ENCODE data around the gene TMEM184A.

TMEM184A gene

GRCh38 chr7:1555813-1556543, at the start of gene TMEM184A:
TMEM184A (minus strand) TSS chr7:1556205; CDS start chr7:1555484, 721 bp downstream.
- DNase-seq = no peak

GRCh38 chr7:1604383-1604782, 48.4 kb upstream of the TMEM184A start:
- no peak for DNase-seq

DNA sequence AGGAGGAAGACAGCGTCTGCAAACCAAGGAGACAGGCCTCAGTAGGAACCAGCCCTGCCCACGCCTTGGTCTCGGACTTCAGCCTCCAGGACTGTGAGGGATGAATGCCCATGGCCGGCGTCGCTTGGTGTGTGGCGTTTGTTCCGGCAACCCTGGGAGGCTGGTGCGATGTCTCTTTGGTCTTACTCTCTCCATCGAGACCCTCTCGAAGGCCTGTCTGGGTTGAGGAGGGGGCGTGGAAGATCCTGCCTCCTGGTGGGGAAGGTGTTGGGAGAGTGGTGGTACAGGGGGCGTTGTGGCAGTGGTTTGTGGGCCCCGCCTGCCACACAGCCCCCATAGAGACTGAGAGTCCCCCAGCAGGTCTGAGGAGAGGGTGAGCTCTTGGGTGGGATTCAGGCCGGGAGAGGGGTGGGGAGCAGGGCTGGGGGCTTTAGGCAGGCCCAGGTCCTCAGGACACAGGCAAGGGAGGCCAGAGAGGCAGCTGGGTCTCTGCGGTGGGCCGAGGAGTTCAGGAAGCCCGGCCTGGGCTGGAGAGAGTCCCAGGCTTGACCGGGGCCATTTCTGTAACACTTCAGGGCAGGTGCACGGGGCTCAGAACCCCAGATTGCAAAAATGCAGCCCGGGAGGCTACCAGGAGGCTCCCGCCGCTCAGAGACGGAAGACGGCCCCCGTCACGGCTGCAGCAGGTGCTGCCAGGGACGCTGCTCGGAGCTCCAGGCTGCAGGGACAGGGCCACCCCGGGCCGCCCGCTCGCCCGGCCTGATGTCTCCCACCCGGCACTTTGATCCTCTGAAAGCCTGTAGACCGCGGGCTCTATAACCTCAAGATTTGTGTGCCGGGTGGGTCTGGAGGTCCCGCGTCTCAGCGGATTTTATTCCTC, 47.6 kb upstream of the TMEM184A start:
- no peak for DNase-seq

GRCh38 chr7:1602386-1602785, 46.4 kb upstream of the TMEM184A start:
- DNase-seq = no peak

- DNase-seq = no peak
Measured at GRCh38 chr7:1601956-1602355, 46.0 kb upstream of the TMEM184A start.

DNA sequence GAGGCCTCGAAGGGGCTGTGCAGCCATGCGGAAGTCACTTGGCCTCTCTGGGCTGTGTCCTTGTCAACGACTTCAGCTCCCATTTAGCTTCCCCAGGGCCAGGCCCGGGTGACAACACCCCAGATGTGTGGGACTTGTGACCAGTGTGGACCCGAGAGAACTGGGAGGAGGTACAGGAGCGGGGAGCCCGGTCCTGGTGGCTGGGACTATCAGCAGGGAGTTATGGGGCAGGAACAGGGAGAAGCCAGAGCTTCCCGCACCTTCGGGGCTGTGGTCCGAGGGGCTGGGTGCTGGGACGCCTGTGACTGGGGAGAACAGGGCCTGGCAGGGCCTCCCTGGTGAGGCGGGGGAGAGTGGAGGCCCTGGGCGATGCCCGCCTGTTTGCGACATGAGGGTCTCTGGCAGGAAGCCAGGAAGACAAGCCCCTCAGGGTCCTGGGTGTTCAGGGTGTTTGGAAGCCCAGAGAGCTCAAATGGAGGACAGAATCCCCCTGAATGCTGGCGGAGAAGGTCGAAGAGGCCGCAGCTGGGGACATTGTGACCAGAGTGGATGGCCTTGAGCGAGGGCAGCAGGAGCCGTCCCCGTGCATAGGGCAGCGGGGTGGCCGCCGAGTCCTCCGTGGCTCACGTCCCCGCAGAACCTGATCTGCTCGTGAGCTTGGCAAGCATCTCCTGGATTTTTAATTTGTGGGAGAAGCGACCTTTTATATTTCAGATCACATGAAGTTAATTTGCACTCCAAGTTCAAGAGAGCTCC, 43.8 kb upstream of the TMEM184A start:
- no peak for DNase-seq

DNA sequence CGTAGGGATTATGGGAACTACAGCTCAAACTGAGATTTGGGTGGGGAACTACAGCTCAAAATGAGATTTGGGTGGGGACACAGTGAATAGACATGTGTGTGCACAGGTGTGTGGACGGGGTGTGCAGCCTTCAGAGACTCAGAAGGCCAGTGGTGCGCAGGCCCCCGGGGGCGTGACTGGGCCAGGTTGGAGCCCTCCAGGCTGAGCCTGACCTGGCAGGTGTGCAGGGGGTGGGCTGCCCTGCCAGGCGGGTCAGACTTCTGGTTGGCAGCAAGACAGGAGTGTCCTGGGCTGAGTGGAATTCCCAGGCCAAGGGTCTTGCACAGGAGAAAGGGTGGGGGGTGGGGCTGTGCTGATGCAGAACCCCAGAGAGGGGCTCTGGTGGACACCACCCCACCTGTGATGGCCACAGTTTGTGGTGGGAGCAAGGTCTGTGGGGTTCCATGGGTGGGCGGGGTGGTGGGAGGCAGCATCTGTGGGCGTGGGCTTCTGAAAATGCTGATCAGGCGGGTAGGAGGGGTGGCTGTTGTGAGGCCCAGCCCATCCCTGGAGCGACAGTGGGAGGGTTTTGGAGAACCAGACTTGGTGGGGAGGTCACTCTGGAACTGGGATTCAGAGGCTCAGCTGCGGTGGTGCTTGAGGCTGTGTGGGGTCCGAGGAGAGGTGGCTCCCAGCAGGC, 43.1 kb upstream of the TMEM184A start:
- no peak for DNase-seq

DNA sequence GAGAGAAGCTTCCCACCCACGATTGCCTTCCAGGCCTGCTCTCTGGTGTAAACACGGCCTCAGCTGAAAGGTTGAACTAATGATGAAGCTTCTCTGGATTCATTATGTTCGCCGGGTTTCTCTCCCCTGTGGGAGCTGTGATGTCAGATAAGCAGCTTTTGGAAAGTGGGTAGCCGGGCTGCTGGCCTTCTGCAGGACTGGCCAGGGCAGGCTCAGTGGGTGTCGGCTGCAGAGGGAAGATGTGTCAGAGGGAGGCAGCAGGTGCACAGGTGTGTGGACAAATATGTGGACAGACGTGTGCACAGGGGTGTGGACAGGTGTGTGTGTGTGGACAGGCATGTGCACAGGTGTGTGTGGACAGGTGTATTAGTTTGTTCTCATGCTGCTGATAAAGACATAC, 42.3 kb upstream of the TMEM184A start:
- DNase-seq = no peak

GRCh38 chr7:1597791-1598190, 41.8 kb upstream of the TMEM184A start:
- no peak for DNase-seq

GRCh38 chr7:1597066-1597760, 41.2 kb upstream of the TMEM184A start:
- no peak for DNase-seq

DNA sequence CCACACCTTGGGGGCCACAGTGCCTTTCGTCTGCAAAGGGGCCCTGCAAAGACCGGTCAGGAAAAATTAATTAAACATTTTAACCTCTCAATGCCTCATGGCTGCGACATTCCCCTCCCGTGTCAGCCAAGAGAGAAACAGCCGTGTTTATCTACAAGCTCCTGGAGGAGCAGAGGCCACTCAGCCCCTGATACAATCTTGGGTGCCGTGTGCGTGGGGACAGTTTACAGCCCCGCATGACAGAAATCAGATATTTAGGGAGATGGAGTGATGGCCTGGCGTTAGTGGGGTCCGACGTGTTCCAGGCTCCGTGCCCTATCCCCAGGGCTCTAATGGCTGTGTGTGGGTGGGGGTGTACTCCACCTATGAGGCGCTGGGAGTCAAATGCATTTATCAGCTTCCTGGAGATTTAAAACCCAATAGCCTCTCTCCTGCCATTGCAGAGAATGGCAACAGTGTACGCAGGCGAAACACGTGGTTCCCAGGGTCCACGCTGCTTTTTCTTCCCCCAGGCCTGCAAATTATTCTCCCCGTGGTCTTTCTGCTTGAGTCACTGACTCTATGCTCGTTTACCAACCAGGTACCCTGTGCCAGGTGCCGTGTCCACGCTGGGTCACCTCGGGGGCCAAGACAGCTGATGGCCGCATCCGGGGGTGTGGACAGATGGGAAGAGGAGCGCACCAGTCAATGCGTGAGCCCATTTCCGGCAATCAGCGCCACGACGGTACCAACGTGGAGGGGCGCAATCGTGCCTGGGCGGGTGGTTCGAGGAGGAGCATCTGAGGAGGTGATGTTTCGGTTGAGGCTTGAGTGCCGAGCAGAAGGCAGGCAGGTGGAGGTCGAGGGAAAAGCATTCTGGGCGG, 40.4 kb upstream of the TMEM184A start:
- no peak for DNase-seq

DNA sequence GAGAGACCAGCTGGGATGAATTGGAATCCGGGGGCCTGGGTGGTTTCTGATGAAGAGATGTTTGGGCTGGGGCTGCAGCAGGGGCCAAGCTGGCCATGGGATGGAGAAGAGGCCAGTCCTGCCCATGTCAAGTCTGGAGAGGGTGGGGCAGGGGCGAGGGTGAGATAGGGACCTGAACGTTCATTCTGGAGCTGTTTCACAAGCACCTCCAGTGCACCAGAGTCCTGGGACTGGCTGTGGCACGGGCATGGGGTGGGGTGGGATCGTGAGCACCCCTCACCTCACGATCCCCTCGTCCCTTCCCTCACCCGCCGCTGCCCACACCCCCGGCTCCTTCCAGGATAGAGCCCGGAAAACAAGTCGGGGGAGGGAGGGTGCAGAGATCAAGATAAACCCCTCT, 39.6 kb upstream of the TMEM184A start:
- no peak for DNase-seq

- no peak for DNase-seq
Measured at GRCh38 chr7:1595027-1595426, 39.0 kb upstream of the TMEM184A start.

DNA sequence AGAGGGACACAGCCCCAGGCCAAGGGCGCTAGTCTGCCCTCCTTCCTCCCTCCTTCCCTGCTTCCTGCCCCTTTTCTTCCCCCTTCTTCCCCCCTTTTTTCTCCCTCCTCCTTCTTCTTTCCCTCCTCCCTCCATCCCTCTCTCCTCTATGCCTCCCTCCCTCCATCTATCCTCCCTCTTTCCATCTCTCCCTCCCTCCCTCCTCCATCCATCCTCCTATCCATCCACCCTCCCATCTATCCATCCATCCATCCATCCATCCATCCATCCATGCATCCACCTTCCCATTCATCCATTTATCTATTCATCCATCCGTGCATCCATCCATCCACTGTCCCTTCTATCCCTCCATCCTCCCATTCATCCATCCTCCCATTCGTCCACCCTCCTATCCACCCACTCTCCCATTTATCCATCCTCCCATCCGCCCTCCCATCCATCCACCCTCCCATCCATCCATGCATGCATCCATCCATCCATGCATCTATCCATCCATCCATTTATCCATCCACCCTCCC, 38.0 kb upstream of the TMEM184A start:
- DNase-seq = no peak

DNA sequence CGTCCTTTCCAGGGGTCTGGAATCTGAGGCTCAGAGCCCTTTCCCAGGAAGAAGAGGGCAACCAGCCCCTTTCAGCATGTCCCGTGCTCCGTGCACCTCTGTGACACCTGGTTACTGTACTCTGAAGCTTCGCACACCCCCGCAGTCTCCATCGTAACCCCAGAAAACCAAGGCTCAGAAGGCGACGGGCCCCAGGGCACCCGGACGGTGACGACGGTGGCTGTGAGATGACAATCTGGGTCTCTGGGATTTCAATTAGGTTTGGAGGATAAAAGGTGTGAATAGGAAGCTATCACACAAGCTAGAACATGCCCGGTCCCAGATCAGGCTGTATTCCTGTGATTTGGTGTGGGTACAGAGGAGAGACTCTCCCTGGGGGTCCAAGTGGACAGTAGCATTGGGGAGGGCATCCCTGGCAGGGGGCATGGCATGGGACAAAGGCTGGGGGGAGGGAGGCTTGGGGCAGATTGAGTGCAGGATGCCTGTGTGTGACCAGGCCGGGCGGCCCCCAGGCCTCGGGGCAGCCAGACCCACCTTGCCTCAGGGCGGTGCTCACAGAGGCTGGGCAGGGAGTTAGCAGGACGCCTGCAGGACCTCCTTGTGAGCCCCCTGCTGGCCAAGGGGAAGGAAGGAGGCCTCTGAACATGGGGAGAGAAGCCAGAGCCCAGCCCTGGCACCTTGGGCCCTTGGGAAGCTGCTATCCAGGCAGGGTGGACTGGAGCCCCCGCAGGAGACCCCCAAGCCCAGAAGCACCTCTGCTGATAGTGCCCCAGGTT, 37.3 kb upstream of the TMEM184A start:
- DNase-seq = no peak

DNA sequence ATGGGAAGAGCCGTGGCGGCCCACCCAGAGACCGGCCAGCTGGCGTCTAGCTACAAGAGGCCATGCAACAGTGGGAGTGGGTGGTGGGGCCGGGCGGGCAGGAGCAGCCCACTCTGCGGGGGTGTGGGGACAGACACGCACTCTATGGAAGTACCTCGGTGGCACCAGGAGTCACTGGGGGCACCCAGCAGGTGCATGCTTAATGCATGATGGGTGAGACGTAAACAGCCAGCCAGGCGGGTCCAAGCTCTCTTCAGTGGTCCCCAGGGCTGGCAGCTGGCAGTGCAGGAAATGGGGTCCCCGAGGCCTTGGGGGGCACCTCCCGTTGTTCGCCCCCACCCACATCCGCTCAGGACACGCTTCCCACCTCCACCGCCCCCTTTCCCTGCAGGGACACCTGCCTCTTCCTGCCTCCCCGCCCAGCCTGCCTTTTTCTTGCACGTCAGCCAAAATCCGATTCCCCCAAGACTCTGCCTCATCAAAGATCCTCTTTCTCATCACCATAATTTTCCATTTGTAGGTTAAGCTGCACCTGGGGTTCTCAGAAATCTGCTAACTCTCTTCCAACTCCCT, 36.4 kb upstream of the TMEM184A start:
- no peak for DNase-seq

DNA sequence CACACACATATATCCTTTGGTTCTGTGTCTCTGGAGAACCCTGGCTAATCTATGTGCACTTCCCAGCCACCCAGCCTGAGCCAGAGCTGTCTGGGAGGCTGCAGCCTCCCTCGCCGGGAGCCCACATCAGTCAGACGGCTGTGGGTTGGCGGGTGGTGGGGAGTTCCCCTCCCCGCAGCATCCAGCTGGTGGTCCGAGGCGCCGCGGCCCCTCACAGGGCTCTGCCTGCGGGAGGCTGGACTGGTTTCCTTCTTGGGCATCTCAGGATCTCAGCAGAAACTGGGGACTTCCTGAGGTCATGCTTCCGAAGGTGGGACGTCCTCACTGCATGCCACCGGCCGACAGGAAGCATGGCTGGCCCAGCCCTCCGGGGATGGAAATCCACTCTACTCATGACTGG, 35.9 kb upstream of the TMEM184A start:
- DNase-seq = no peak

DNA sequence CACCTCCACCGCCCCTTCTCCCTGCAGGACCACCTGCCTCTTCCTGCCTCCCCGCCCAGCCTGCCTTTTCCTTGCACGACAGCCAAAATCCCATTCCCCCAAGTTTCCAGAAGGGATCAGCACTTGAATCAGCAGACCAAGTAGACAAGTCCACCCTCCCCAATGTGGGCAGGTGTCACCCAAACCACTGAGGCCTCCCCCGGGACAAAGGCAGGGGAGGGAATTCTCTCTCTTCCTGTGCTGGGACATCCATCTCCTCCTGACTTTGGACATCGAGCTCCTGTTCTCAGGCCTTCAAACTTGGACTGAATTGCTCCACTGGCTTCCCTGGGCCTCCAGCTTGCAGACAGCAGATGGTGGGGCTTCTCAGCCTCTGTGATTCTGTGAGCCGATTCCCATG, 35.4 kb upstream of the TMEM184A start:
- DNase-seq = no peak

GRCh38 chr7:1590887-1591286, 34.9 kb upstream of the TMEM184A start:
- no peak for DNase-seq

GRCh38 chr7:1590476-1590875, 34.5 kb upstream of the TMEM184A start:
- no peak for DNase-seq
